Measurements from ENCODE around the gene KLHL29. TPM values are rescaled to one million over a fixed set of nuclear protein-coding genes. Genes with fewer than 3 reads are reported as not detected.
"Not testable (repeated sequence)": the region's sequence is repeated elsewhere in the genome, so short reads cannot be mapped to it uniquely, and the experiment has no call there.

Gene KLHL29
- total RNA-seq, 2 donors from 2014 or later = 2.0 to 4.2 TPM

DNA sequence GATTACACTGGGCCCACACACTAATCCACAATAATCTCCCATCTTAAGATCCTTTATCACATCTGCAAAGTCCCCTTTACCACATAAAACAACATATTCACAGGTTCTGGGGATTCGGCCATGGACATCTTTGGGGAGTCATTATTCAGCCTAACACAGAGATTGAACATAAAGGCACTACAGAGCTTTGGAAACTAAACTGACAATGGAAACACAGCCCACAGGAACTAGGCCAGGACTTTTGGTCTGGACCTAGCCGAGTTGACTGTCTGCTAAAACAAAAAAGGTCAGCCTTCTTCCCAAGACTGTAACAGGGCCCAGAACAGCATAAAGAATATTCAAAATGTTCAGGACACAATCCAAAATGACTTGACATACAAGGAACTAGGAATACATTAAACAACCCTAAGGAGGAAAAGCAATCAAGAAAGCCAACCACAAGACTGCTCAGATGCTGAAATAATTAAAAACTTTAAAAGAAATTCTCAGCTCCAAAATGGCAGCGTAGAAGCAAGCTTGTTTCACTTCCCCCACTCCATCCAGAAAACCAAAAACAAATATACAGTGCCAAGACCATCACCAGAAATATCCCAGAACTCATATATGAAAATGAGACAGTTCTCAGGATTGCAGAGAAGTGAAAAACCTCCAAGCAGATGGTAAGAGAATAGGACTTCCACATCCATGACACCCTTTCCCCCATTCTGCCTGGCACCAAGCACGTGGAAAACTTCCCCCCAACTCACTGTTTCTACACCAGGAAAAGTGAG, 334.1 kb downstream of the KLHL29 start:
- no peak overlapping the region for H3K4me3 ChIP-seq
- no peaks in the 10 kb centered on the region for H3K27me3 ChIP-seq
- peaks cover 0 to 14% of the 10 kb centered on the region in 2 donors for H3K4me1 ChIP-seq
- H3K9me3 ChIP-seq = peaks cover 0 to 22% of the 10 kb centered on the region in 2 donors
- no peak overlapping the region for H3K27ac ChIP-seq
- TF ChIP-seq, protein P1, sequence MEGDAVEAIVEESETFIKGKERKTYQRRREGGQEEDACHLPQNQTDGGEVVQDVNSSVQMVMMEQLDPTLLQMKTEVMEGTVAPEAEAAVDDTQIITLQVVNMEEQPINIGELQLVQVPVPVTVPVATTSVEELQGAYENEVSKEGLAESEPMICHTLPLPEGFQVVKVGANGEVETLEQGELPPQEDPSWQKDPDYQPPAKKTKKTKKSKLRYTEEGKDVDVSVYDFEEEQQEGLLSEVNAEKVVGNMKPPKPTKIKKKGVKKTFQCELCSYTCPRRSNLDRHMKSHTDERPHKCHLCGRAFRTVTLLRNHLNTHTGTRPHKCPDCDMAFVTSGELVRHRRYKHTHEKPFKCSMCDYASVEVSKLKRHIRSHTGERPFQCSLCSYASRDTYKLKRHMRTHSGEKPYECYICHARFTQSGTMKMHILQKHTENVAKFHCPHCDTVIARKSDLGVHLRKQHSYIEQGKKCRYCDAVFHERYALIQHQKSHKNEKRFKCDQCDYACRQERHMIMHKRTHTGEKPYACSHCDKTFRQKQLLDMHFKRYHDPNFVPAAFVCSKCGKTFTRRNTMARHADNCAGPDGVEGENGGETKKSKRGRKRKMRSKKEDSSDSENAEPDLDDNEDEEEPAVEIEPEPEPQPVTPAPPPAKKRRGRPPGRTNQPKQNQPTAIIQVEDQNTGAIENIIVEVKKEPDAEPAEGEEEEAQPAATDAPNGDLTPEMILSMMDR (IDR thresholded peaks at IDR 0.05) = no peak
- DNase-seq (ENCODE audit: low spot score) = no peak
- no peaks in the 10 kb centered on the region for H3K36me3 ChIP-seq

DNA sequence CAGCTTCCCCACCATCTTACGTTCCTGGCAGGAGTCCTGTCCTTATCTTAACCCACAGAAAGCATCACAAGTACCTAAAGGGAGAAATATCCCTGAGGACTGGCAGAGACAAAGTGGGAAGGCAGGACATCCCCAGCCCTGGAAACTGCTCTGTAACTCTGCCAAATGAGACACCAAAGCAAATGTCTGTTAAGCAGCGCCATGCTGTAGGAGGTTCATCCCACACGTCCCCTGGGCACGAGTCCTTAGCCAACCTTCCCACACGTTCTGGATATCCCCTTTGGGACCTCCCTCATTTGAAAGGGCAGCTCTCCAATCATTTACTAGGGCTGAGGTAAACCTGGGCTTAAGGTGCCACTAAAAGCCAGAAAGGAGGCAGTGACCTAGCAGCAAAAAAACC, 334.7 kb downstream of the KLHL29 start:
- peaks cover 0 to 27% of the 10 kb centered on the region in 2 donors for H3K9me3 ChIP-seq
- H3K4me3 ChIP-seq = no peak overlapping the region
- DNase-seq (ENCODE audit: low spot score) = no peak
- H3K36me3 ChIP-seq = no peaks in the 10 kb centered on the region
- TF ChIP-seq, protein P1 (IDR thresholded peaks at IDR 0.05) = no peak
- no peak overlapping the region for H3K27ac ChIP-seq
- no peaks in the 10 kb centered on the region for H3K27me3 ChIP-seq
- peaks cover 0 to 14% of the 10 kb centered on the region in 2 donors for H3K4me1 ChIP-seq

DNA sequence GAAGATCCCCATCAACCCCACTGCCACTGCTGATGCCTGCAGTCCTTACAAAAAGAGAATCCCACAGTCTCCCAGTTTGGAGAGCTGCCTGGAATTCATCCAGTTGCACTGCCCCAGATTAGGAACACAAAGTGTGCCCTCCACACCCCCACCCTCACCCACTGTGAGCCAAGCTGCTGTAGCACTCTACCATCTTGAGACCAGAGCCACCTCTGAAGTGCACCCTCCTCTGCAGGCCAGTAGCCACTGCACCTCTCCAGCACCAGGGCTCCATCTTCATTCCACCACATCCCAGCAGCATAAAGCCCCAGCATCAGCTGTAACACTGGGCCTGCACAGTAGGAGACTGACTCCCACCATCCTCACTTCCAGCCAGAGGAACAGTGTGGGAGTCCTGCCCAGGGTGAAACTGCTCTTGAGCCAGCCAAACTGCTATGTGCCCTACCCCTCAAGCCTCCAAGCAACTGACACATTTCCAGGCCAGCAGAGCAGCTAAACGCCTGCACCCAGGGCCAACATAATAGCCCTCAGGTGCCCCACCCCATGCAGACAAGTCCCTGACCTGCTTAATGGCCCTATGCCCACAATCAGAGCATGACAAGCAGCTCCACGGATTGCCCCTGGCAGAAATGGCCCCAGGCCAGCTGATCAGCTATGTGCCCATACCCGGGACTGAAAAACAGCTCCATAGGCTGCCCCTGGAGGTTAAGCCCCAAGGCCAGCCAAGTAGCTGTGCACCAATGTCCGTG, 335.9 kb downstream of the KLHL29 start:
- peaks cover 0 to 14% of the 10 kb centered on the region in 2 donors for H3K4me1 ChIP-seq
- no peak overlapping the region for H3K27ac ChIP-seq
- H3K27me3 ChIP-seq = no peaks in the 10 kb centered on the region
- no peak for DNase-seq (ENCODE audit: low spot score)
- peaks cover 0 to 36% of the 10 kb centered on the region in 2 donors for H3K9me3 ChIP-seq
- no peaks in the 10 kb centered on the region for H3K36me3 ChIP-seq
- H3K4me3 ChIP-seq = no peak overlapping the region
- TF ChIP-seq, protein P1 (IDR thresholded peaks at IDR 0.05) = no peak

DNA sequence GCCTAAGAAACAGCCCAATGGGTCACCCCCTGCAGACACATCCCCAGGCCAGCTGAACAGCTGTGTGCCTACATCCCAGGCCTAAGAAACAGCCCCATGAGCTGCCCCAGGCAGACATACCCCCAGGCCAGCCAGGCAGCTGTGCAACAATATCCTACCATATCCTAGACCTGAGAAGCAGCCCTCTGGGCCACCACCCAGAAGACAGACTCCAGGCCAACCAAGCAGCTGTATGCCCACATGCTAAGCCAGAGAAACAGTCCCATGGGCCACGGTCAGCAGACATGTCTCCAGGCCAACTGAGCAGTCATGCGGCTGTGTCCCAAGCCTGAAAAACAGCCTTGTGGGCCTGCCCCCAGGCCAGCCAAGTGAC, 336.5 kb downstream of the KLHL29 start:
- no peak overlapping the region for H3K4me3 ChIP-seq
- peaks cover 0 to 36% of the 10 kb centered on the region in 2 donors for H3K9me3 ChIP-seq
- no peaks in the 10 kb centered on the region for H3K27me3 ChIP-seq
- DNase-seq (ENCODE audit: low spot score) = no peak
- no peak overlapping the region for H3K27ac ChIP-seq
- peaks cover 0 to 14% of the 10 kb centered on the region in 2 donors for H3K4me1 ChIP-seq
- TF ChIP-seq, protein P1 (IDR thresholded peaks at IDR 0.05) = no peak
- no peaks in the 10 kb centered on the region for H3K36me3 ChIP-seq

DNA sequence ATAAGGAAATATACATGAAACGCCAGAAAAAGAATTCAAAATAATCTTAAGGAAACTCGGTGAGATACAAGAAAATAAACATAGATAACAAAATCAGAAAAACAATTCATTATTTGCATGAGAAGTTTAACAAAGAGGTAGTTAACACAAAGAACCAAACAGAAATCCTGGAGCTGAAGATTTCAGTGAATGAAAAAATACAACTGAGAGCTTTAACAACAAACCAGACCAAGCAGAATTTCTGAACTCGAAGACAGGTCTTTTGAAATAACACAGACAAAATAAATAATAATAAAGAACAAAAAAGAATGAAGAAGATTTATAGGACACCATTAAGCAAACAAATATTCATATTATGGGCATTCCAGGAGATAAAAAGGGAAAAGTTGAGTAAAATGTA, 337.3 kb downstream of the KLHL29 start:
- H3K27me3 ChIP-seq = no peaks in the 10 kb centered on the region
- no peaks in the 10 kb centered on the region for H3K36me3 ChIP-seq
- peaks cover 0 to 36% of the 10 kb centered on the region in 2 donors for H3K9me3 ChIP-seq
- peaks cover 0 to 14% of the 10 kb centered on the region in 2 donors for H3K4me1 ChIP-seq
- DNase-seq (ENCODE audit: low spot score) = no peak
- no peak overlapping the region for H3K4me3 ChIP-seq
- H3K27ac ChIP-seq = no peak overlapping the region
- TF ChIP-seq, protein P1 (IDR thresholded peaks at IDR 0.05) = no peak

DNA sequence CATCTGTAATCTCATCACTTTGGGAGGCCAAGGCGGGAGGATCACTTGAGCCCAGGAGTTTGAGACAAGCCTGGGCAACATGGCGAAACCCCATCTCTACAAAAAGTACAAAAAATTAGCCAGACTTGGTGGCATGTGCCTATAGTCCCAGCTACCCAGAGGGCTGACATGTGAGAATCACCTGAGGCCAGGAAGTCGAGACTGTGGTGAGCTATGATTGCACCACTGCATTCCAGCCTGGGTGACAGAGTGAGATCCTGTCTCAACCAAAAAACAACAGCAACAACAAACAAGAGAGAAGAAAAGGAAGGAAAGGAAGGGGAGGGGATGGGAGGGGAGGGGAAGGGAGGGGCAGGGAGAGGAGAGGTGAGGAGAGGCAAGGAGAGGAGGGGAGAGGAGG, 338.1 kb downstream of the KLHL29 start:
- not testable (repeated sequence) for H3K4me3 ChIP-seq; H3K27ac ChIP-seq; DNase-seq (ENCODE audit: low spot score); H3K36me3 ChIP-seq; H3K27me3 ChIP-seq
- Histone ChIP-seq H3K4me1 (peaks cover 0 to 14% of the 10 kb centered on the region in 2 donors), H3K9me3 (peaks cover 0 to 36% of the 10 kb centered on the region in 2 donors)
